HG02884 (cell line): ENCODE measurements around the gene ANKRD34C.

Experiments used
- ATAC-seq: cut with Tn5 transposase; IDR thresholded peaks from one replicate; pipeline ENCODE4 v1.9.1; 2021; ENCODE audit warnings: mild to moderate bottlenecking, moderate library complexity; ENCODE audit not compliant: unreplicated experiment

Gene ANKRD34C

GRCh38 chr15:79282371-79283251 lies at the start of gene ANKRD34C:
ANKRD34C (plus strand) TSS chr15:79282722; CDS start chr15:79293285, 10,563 bp downstream.
- no peak for ATAC-seq

- ATAC-seq = no peak
These were observed 49.3 kb upstream of the ANKRD34C start for GRCh38 chr15:79233236-79233635.

GRCh38 chr15:79240036-79240435 lies 42.5 kb upstream of the ANKRD34C start:
- ATAC-seq = no peak

GRCh38 chr15:79243723-79244122 lies 38.8 kb upstream of the ANKRD34C start:
- no peak for ATAC-seq

GRCh38 chr15:79244876-79245275 lies 37.6 kb upstream of the ANKRD34C start:
- ATAC-seq = no peak

GRCh38 chr15:79248183-79248582 lies 34.3 kb upstream of the ANKRD34C start:
- ATAC-seq = no peak

GRCh38 chr15:79257454-79257853 lies 25.1 kb upstream of the ANKRD34C start:
- no peak for ATAC-seq

GRCh38 chr15:79261836-79262235 lies 20.7 kb upstream of the ANKRD34C start:
- no peak for ATAC-seq

GRCh38 chr15:79265167-79265566 lies 17.4 kb upstream of the ANKRD34C start:
- ATAC-seq = no peak

GRCh38 chr15:79265987-79266579 lies 16.4 kb upstream of the ANKRD34C start:
- ATAC-seq = no peak

- ATAC-seq = no peak
These were observed 928 bp downstream of the ANKRD34C start for GRCh38 chr15:79283252-79284048.

- no peak for ATAC-seq
These were observed 8.2 kb downstream of the ANKRD34C start for GRCh38 chr15:79290642-79291275.

- ATAC-seq = no peak
These were observed 9.5 kb downstream of the ANKRD34C start for GRCh38 chr15:79292011-79292410.

- ATAC-seq = no peak
These were observed 11.6 kb downstream of the ANKRD34C start for GRCh38 chr15:79294075-79294474.

GRCh38 chr15:79296583-79296982 lies 14.1 kb downstream of the ANKRD34C start:
- no peak for ATAC-seq

GRCh38 chr15:79299126-79299840 lies 16.8 kb downstream of the ANKRD34C start:
- ATAC-seq = no peak

GRCh38 chr15:79299841-79300235 lies 17.3 kb downstream of the ANKRD34C start:
- no peak for ATAC-seq

GRCh38 chr15:79307251-79307650 lies 24.7 kb downstream of the ANKRD34C start:
- ATAC-seq = no peak

GRCh38 chr15:79308874-79309273 lies 26.4 kb downstream of the ANKRD34C start:
- ATAC-seq = no peak

GRCh38 chr15:79310612-79310984 lies 28.1 kb downstream of the ANKRD34C start:
- peak; percentile 34 for ATAC-seq
